Activated CD4-positive, alpha-beta T cell treated with anti-CD3 and anti-CD28 coated beads for 4 hours (primary cell): ENCODE measurements around the gene PCDHGC3.

Source experiments
- DNase-seq, 2 donors: peaks; one replicate each; pipeline ENCODE4 v3.0.0-alpha.2; 2020

PCDHGC3 gene

GRCh38 chr5:141524604-141525597 lies 49.1 kb downstream of the PCDHGC3 start:
- DNase-seq = peak; percentile 39 to 44

DNA sequence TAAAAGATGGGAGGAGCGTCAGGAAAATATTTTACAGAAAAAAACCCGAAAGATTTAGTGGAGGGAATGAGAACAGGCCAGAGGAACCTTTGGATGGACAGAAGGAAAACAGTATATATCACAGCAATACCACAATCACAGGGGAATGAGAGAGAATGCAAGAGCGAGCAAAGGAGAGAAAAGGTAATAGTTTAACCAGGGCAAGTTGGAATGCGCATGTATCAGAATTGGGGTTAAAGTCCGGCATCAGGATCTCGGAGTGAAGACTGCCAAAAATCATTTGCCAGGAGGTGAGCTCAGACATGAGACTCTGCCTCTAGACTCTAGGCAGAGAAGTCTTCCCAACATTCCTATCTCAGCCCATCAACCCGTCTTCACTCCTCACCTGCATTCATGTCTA lies 49.9 kb downstream of the PCDHGC3 start:
- DNase-seq = no peak

- DNase-seq = no peak
Measured at GRCh38 chr5:141527426-141527825, 51.7 kb downstream of the PCDHGC3 start.
